Measurements from ENCODE around the gene C11orf58. TPM values are rescaled to one million over a fixed set of nuclear protein-coding genes. Genes with fewer than 3 reads are reported as not detected.

The C11orf58 gene
- total RNA-seq, 1 donor from 2014 or later = 146 TPM

- TF ChIP-seq CTCF (IDR thresholded peaks at IDR 0.05; ENCODE audit: insufficient read depth, low read length, poor library complexity, severe bottlenecking) = no peak
- no peaks in the 10 kb centered on the region for H3K36me3 ChIP-seq (ENCODE audit: control insufficient read depth, insufficient read depth, low read length)
- no peak overlapping the region for H3K4me3 ChIP-seq (ENCODE audit: low read depth, low read length)
- H3K27me3 ChIP-seq (ENCODE audit: control insufficient read depth, insufficient read depth, low read length) = no peaks in the 10 kb centered on the region
- DNase-seq (ENCODE audit: low read depth) = no peak
These were observed 30.9 kb downstream of the C11orf58 start for GRCh38 chr11:16769386-16769785.

- TF ChIP-seq CTCF (IDR thresholded peaks at IDR 0.05; ENCODE audit: insufficient read depth, low read length, poor library complexity, severe bottlenecking) = no peak
- H3K4me3 ChIP-seq (ENCODE audit: low read depth, low read length) = no peak overlapping the region
- H3K27me3 ChIP-seq (ENCODE audit: control insufficient read depth, insufficient read depth, low read length) = no peaks in the 10 kb centered on the region
- H3K36me3 ChIP-seq (ENCODE audit: control insufficient read depth, insufficient read depth, low read length) = no peaks in the 10 kb centered on the region
- DNase-seq (ENCODE audit: low read depth) = no peak
These were observed 31.6 kb downstream of the C11orf58 start for GRCh38 chr11:16770016-16770415.

GRCh38 chr11:16771350-16772140 is 33.1 kb downstream of the C11orf58 start:
- Histone ChIP-seq H3K27me3 (ENCODE audit: control insufficient read depth, insufficient read depth, low read length) (no peaks in the 10 kb centered on the region), H3K4me3 (ENCODE audit: low read depth, low read length) (no peak overlapping the region), H3K36me3 (ENCODE audit: control insufficient read depth, insufficient read depth, low read length) (no peaks in the 10 kb centered on the region)
- DNase-seq (ENCODE audit: low read depth) = no peak
- TF ChIP-seq CTCF (IDR thresholded peaks at IDR 0.05; ENCODE audit: insufficient read depth, low read length, poor library complexity, severe bottlenecking) = no peak

GRCh38 chr11:16772141-16772512 is 33.7 kb downstream of the C11orf58 start:
- Histone ChIP-seq H3K36me3 (ENCODE audit: control insufficient read depth, insufficient read depth, low read length) (no peaks in the 10 kb centered on the region), H3K4me3 (ENCODE audit: low read depth, low read length) (no peak overlapping the region), H3K27me3 (ENCODE audit: control insufficient read depth, insufficient read depth, low read length) (no peaks in the 10 kb centered on the region)
- TF ChIP-seq CTCF (IDR thresholded peaks at IDR 0.05; ENCODE audit: insufficient read depth, low read length, poor library complexity, severe bottlenecking) = no peak
- DNase-seq (ENCODE audit: low read depth) = no peak

GRCh38 chr11:16773981-16774935 is 35.8 kb downstream of the C11orf58 start:
- no peak for TF ChIP-seq CTCF (IDR thresholded peaks at IDR 0.05; ENCODE audit: insufficient read depth, low read length, poor library complexity, severe bottlenecking)
- Histone ChIP-seq H3K27me3 (ENCODE audit: control insufficient read depth, insufficient read depth, low read length) (no peaks in the 10 kb centered on the region), H3K4me3 (ENCODE audit: low read depth, low read length) (no peak overlapping the region), H3K36me3 (ENCODE audit: control insufficient read depth, insufficient read depth, low read length) (no peaks in the 10 kb centered on the region)
- DNase-seq (ENCODE audit: low read depth) = no peak
